Fibroblast of villous mesenchyme (primary cell): ENCODE measurements around the gene BCO1. TPM values are rescaled to one million over a fixed set of nuclear protein-coding genes. Genes with fewer than 3 reads are reported as not detected.

Experiments used
- DNase-seq: peaks from one replicate; pipeline ENCODE4 v3.0.0-alpha.2; 2010; ENCODE audit warnings: low read depth
- H3K4me3 ChIP-seq: 2 replicates; pipeline ENCODE4 v1.5.1; 2011; ENCODE audit warnings: low read depth, mild to moderate bottlenecking, low read length
- CTCF ChIP-seq: IDR thresholded peaks from 2 replicates; pipeline ENCODE4 v1.5.1; 2012; ENCODE audit warnings: low read depth, mild to moderate bottlenecking, low read length; ENCODE audit not compliant: insufficient read depth
- total RNA-seq: library from RNA; depleted of rRNA; stranded (reverse); fragments of >200 nt; gene quantifications from 2 replicates; pipeline ENCODE4 v1.2.3, GENCODE V29; 2012

BCO1 gene
- total RNA-seq, 1 donor, result not detected

- DNase-seq, result no peak
- no peak overlapping the region for H3K4me3 ChIP-seq
- no peak for TF ChIP-seq CTCF
Measured at GRCh38 chr16:81321039-81321438, 82.5 kb downstream of the BCO1 start.

DNA sequence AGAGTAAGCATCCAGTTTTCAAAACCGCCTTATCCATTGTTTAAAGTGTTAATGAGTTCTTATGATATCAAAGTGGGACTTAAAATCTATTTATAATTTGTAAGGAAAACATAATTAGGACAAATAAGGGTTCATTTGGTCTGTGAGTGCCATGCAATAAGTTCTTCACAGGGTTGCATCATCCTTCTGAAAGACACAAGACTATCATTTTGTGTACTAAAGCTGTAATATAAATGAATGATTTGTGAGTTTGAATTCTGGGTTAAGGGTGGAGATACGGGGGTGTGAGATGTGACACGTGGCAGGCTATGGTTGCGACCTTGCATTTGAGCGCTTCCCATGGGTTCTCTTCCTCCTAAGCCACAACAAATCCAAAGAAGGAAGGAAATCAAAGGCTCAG lies 83.0 kb downstream of the BCO1 start:
- no peak for TF ChIP-seq CTCF
- no peak overlapping the region for H3K4me3 ChIP-seq
- DNase-seq, result no peak

GRCh38 chr16:81324808-81325207 lies 86.3 kb downstream of the BCO1 start:
- TF ChIP-seq CTCF, result no peak
- H3K4me3 ChIP-seq, result no peak overlapping the region
- no peak for DNase-seq

DNA sequence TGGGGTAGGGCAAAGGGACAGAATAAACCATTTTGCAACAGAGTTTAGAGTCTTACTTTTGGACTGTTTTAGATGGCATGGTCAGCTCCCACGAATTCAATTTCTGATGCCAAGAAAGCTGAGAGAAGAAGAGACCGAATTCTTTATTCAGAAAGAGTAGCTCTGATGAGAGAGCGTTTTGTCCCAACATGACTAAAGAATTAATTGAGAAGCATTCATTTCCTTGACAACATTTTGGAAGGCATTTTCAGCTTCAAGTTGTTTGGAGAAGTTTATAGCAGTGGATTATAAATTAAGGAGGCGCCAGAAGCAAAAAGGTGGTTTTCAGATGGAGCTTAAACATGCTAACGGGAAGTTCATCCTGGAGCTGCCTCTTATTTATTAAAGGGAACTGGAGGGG lies 88.5 kb downstream of the BCO1 start:
- no peak for TF ChIP-seq CTCF
- DNase-seq, result no peak
- no peak overlapping the region for H3K4me3 ChIP-seq

DNA sequence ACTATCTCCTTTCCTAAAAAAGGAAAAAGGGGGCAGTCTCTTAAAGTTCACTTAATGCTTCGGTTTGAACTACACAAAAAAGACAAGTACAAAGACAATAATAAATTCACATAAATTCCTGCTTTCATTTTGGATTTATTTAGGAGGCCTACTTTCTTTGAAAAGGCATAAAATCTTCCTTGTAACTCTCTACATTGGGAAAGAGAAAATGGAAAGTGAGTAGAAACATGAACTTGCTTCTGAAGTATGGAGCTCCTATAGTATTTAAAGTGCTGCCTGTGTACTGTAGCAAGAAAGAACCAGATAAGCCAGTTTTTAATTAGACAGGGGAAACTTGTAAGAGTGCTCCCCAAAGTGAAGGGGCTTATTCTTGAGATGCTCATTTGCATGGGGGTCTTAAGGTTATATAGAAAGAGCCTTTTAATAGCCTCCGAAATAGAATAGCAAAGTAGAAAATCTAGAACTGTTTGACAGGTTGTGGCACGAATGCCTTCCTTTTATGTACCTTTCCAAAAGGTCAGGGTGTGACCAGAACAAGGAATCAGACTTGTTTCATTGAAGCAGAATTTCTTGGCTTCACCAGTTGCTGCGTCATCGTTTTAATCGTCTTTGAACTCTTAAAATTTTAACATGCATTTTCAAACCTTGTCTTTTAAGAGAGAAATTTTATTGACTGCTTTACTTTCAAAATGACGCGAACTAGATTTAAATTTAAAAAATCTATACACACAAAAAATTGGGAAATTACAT lies 89.1 kb downstream of the BCO1 start:
- DNase-seq, result no peak
- no peak overlapping the region for H3K4me3 ChIP-seq
- TF ChIP-seq CTCF, result no peak

DNA sequence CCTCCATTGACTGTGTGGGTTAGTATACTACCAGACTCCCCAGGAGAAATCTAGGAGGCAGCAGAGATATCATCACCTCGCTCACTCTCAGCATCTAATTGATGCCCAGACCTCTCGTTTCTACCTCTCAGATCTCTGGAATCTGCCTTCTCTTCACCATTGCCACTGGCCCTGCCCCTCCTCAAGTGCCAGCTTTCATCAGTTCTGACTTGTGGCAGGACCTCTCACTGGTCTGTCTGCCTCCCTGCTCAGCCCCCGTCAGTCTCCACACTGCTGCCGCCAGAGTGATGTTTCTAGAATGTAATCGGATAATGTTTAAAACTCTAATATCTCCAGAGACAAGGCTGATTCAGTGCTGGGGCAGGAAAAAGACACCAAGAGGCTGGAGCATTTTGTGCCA lies 91.5 kb downstream of the BCO1 start:
- no peak for TF ChIP-seq CTCF
- no peak overlapping the region for H3K4me3 ChIP-seq
- no peak for DNase-seq

- no peak overlapping the region for H3K4me3 ChIP-seq
- no peak for TF ChIP-seq CTCF
- no peak for DNase-seq
Measured at GRCh38 chr16:81333356-81333755, 94.9 kb downstream of the BCO1 start.
